GM12878 (cell line): ENCODE results near the gene TPI1. TPM values are rescaled to one million over a fixed set of nuclear protein-coding genes. Genes with fewer than 3 reads are reported as not detected.
A peak's percentile ranks its signal among the peaks of the same experiment; 100 is the strongest.
"Not testable (repeated sequence)": the region's sequence is repeated elsewhere in the genome, so short reads cannot be mapped to it uniquely, and the experiment has no call there.

Experiments
- ATAC-seq: fragments of 200-7000 bp; cut with Tn5 transposase; 3 replicates; pipeline ENCODE4 v1.9.1; 2020; ENCODE audit warnings: mild to moderate bottlenecking, moderate library complexity
- BruUV-seq: library from RNA; stranded (reverse); fragments of 400-500 nt; replicated peaks from 2 replicates; lab custom pipeline; 2021; lab: Mats Ljungman, UMichigan
- CTCF ChIA-PET: fragments of 300-600 bp; sonication (Branson Sonifier 250); formaldehyde crosslinking; extraction: SDS; loops from one replicate; lab custom pipeline; 2021; ENCODE audit warnings: inconsistent platforms; lab: Yijun Ruan, JAX
- POLR2A ChIA-PET: fragments of 350-600 bp; formaldehyde crosslinking; extraction: SDS; loops from one replicate; lab custom pipeline; 2021; ENCODE audit warnings: inconsistent platforms; lab: Charles Lee
- RAD21 ChIA-PET: fragments of 300-600 bp; sonication (Branson Sonifier 250); formaldehyde crosslinking; loops from one replicate; lab custom pipeline; 2023; ENCODE audit warnings: antibody characterized with exemption; ENCODE audit not compliant: unreplicated experiment; lab: Charles Lee
- SMC1A ChIA-PET: fragments of 300-600 bp; sonication (Branson Sonifier 250); formaldehyde crosslinking; loops from one replicate; lab custom pipeline; 2023; ENCODE audit not compliant: unreplicated experiment, uncharacterized antibody; lab: Charles Lee
- DNase-seq: peaks from one replicate; pipeline ENCODE4 v3.0.0-alpha.2; 2011; ENCODE audit warnings: low read depth, low spot score
- FAIRE-seq: peaks from 3 replicates; lab custom pipeline; 2011; peaks lifted over from hg19 to GRCh38; lab: Jason Lieb, UNC
- H2AFZ ChIP-seq: 2 replicates; pipeline ENCODE4 v1.6.0; 2011; ENCODE audit warnings: low read depth, low read length, control low read depth; ENCODE audit not compliant: control insufficient read depth
- H3K27ac ChIP-seq: 2 replicates; pipeline ENCODE4 v1.5.1; 2011; ENCODE audit warnings: control low read depth; ENCODE audit not compliant: control insufficient read depth, insufficient read depth
- H3K27me3 ChIP-seq, 2 experiments: replicated peaks in 1 of 2; 2 replicates each; pipeline versions ENCODE4 v1.6.0 to v1.6.1; 2011; ENCODE audit warnings: low read length in 1 of 2; ENCODE audit not compliant: control insufficient read depth in 2 of 2, insufficient read depth in 2 of 2
- H3K36me3 ChIP-seq, 2 experiments: 2 replicates each; pipeline ENCODE4 v1.5.1; 2011; ENCODE audit warnings: low read length in 1 of 2; ENCODE audit not compliant: control insufficient read depth in 2 of 2, insufficient read depth in 2 of 2
- H3K4me1 ChIP-seq: 2 replicates; pipeline ENCODE4 v1.6.1; 2011; ENCODE audit warnings: mild to moderate bottlenecking, low read length, moderate library complexity, mixed read lengths; ENCODE audit not compliant: control insufficient read depth, insufficient read depth
- H3K4me2 ChIP-seq: 2 replicates; pipeline ENCODE4 v1.6.0; 2011; ENCODE audit warnings: control low read depth; ENCODE audit not compliant: control insufficient read depth, insufficient read depth
- H3K4me3 ChIP-seq: fragments of 200-600 bp; sonication (generic); 2 replicates; pipeline ENCODE4 v1.5.1; 2016
- H3K79me2 ChIP-seq: 2 replicates; pipeline ENCODE4 v1.6.0; 2011; ENCODE audit warnings: low read length; ENCODE audit not compliant: control insufficient read depth, insufficient read depth
- H3K9ac ChIP-seq: 2 replicates; pipeline ENCODE4 v1.8.0; 2011; ENCODE audit warnings: low read length, control low read depth, mixed read lengths; ENCODE audit not compliant: control insufficient read depth, insufficient read depth
- H3K9me3 ChIP-seq: replicated peaks from 3 replicates; pipeline ENCODE4 v1.5.1; 2011; ENCODE audit warnings: mild to moderate bottlenecking, low read length; ENCODE audit not compliant: control insufficient read depth, insufficient read depth
- H4K20me1 ChIP-seq: 2 replicates; pipeline ENCODE4 v1.6.0; 2011; ENCODE audit not compliant: control insufficient read depth, insufficient read depth
- NBN ChIP-seq: fragments of 450-650 bp; IDR thresholded peaks from 2 replicates; pipeline ENCODE4 v1.6.1; 2016
- TAF1 ChIP-seq: IDR thresholded peaks from 2 replicates; pipeline ENCODE4 v1.6.1; 2011; ENCODE audit warnings: mild to moderate bottlenecking, low read depth, low read length, borderline replicate concordance
- WGBS: methylation state at CpG from one replicate; pipeline ENCODE4 v1.1.6; 2016; ENCODE audit warnings: low lambda C conversion rate; ENCODE audit not compliant: insufficient replicate concordance, insufficient coverage; ENCODE audit errors: missing lambda C conversion rate; 5-methylcytosine and 5-hydroxymethylcytosine counted together
- in situ Hi-C: fragments of 300-500 bp; cut with MboI; formaldehyde crosslinking; loops from 9 replicates; pipeline ENCODE4 v1.14.3; 2018; ENCODE audit warnings: mixed read lengths
- intact Hi-C: fragments of 100-400 bp; cut with micrococcal nuclease; formaldehyde crosslinking; loops from one replicate; pipeline ENCODE4 v1.14.2; 2022; ENCODE audit not compliant: unreplicated experiment
- polyA plus RNA-seq, 11 experiments: library from polyadenylated mRNA; depleted of rRNA in 4 of 11; unstranded in 6 of 11; stranded (reverse) in 5 of 11; fragments of >200 nt; fragmentation: Nextera tagmentation in 4 of 11; fragmentation: Illumina TruSeq in 1 of 11; extraction: Ambion mirVana in 4 of 11; extraction: Trizol in 1 of 11; gene quantifications; 1 replicate in 1 of 11; 2 replicates in 10 of 11; pipeline versions ENCODE4 v1.2.1 to v1.2.3, GENCODE V29; 2011 to 2016; ENCODE audit warnings: inconsistent platforms in 2 of 11, missing spikeins in 2 of 11, low read depth in 1 of 11
- total RNA-seq, 4 experiments: library from RNA; depleted of rRNA in 3 of 4; stranded (reverse); fragments of >200 nt in 3 of 4; fragmentation: Illumina TruSeq in 1 of 4; extraction: Trizol in 1 of 4; gene quantifications; 2 replicates each; pipeline versions ENCODE4 v1.2.1 to v1.2.3, GENCODE V29; 2013 to 2021

The TPI1 gene
- total and polyA plus RNA-seq, 10 of the 15 experiments (the other 5 are each of a cell fraction or from before 2014, with no cell fraction given), result 916 to 7,349 (median 1,677) TPM

DNA sequence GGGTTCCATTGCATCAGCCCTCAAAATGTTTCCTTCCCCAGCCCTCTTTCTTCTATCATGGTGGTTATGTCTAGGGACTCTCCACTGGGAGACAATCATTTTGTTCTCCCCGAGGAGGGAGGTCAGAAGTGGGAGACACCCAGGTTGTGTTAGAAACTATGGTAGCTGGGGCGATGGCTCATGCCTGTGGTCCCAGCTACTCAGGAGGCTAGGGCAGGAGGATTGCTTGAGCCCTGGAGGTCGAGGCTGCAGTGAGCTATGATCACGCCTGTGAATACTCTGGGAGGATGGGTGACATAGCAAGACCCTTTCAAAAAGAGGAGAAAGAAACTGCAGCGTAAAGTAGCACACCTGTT is 24.3 kb downstream of the TPI1 start:
- Histone ChIP-seq H3K36me3 (no peaks in the 10 kb centered on the region), H3K4me2 (peak overlapping the region; percentile 72), H4K20me1 (no peaks in the 10 kb centered on the region), H3K27me3 (no peaks in the 10 kb centered on the region), H3K4me3 (peak overlapping the region; percentile 64), H2AFZ (peak overlapping the region; percentile 63), H3K9ac (peak overlapping the region; percentile 88), H3K4me1 (peaks cover 12% of the 10 kb centered on the region), H3K27ac (peak overlapping the region; percentile 97), H3K79me2 (no peaks in the 10 kb centered on the region), H3K9me3 (no peaks in the 10 kb centered on the region)
- ChIA-PET SMC1A (interaction anchor here (0.7 to 2.8 kb wide), 15 partner anchors 10 to 139 kb away, joined by 3 to 41 read pairs (median 4); partner anchors contain the start of genes CDCA3, ENO2, MLF2 and SPSB2), RAD21 (interaction anchor here (0.8 to 2.3 kb wide), 13 partner anchors 19 to 218 kb away, joined by 3 to 37 read pairs (median 3); partner anchors contain the start of genes C1RL, CDCA3, ENO2 and RNU7-1), POLR2A (interaction anchor here (0.6 to 2.1 kb wide), 15 partner anchors 10 to 259 kb away, joined by 3 to 30 read pairs (median 4); partner anchors contain the start of genes C12orf57, CDCA3, COPS7A and ENO2), CTCF (interaction anchor here (0.9 to 6.1 kb wide), 21 partner anchors 10 to 221 kb away, joined by 3 to 121 read pairs (median 6); partner anchors contain the start of genes C12orf57, CDCA3, LRRC23 and MLF2)
- TF ChIP-seq TAF1, result no peak
- 0 out of 2 replicates have a peak, but pooled peaks have one; percentile 33 for TF ChIP-seq NBN
- no peak for DNase-seq
- in situ Hi-C loops, result no loop called here
- intact Hi-C loops, result loop anchor here (1.0 kb wide), 4 partner anchors 13 to 39 kb away; partner anchors contain the start of genes LRRC23, SPSB2 and USP5
- peak; percentile 39 for ATAC-seq
- no peak for FAIRE-seq
- BruUV-seq, result TSS peak; percentile 90
- 60% methylated on average over 5 of the region's 5 CpGs for WGBS

DNA sequence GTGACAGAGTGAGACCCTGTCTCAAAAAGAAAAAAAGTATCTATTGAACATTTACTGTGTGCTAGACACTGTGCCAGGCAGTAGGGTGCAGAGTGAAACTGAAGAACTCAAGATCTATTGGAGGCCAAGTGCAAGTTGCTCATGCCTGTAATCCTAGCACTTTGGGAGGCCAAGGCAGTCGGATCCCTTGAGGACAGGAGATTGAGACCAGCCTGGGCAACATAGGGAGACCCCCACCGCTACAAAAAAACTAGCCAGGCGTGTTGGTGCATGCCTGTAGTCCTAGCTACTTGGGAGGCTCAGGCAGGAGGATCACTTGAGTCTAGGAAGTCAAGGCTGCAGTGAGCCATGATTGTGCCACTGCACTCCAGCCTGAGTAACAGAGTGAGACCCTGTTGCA is 25.4 kb downstream of the TPI1 start:
- H4K20me1 ChIP-seq, H3K36me3 ChIP-seq, H3K4me3 ChIP-seq, H3K9me3 ChIP-seq, H3K27ac ChIP-seq, intact Hi-C loops, H2AFZ ChIP-seq, H3K79me2 ChIP-seq, H3K9ac ChIP-seq, BruUV-seq, H3K27me3 ChIP-seq, DNase-seq, ATAC-seq, in situ Hi-C loops, H3K4me2 ChIP-seq, FAIRE-seq: not testable (repeated sequence)
- 94% methylated on average over 3 of the region's 3 CpGs for WGBS
- SMC1A ChIA-PET, result interaction anchor here (0.7 to 2.8 kb wide), 3 partner anchors 20 to 41 kb away, joined by 3 to 41 read pairs (median 16); partner anchors contain the start of genes ENO2, SPSB2 and USP5
- RAD21 ChIA-PET, result interaction anchor here (1.7 to 2.3 kb wide), 2 partner anchors 20 to 53 kb away, joined by 5 to 37 read pairs; partner anchors contain the start of gene SPSB2
- peaks cover 12% of the 10 kb centered on the region for H3K4me1 ChIP-seq
- CTCF ChIA-PET, result interaction anchor here (1.8 to 6.1 kb wide), 7 partner anchors 10 to 40 kb away, joined by 6 to 121 read pairs (median 15); partner anchors contain the start of genes CDCA3, SPSB2, TPI1 and USP5
- POLR2A ChIA-PET, result interaction anchor here (0.7 to 2.1 kb wide), 7 partner anchors 14 to 383 kb away, joined by 3 to 21 read pairs (median 7); partner anchors contain the start of genes CDCA3, ENO2, LRRC23 and SPSB2
